Rectal smooth muscle tissue (tissue), 1 donor: ENCODE results near the gene UBAC2.

Source experiments
- H3K27ac ChIP-seq: one replicate; pipeline ENCODE4 v1.7.0; 2013; ENCODE audit warnings: low read depth, low read length, inconsistent platforms
- H3K27me3 ChIP-seq: one replicate; pipeline ENCODE4 v1.7.0; 2013; ENCODE audit warnings: low read length; ENCODE audit not compliant: control insufficient read depth, insufficient read depth
- H3K36me3 ChIP-seq: one replicate; pipeline ENCODE4 v1.7.0; 2013; ENCODE audit warnings: low read length; ENCODE audit not compliant: control insufficient read depth, insufficient read depth
- H3K4me1 ChIP-seq: one replicate; pipeline ENCODE4 v1.7.0; 2013; ENCODE audit warnings: low read length; ENCODE audit not compliant: control insufficient read depth, insufficient read depth
- H3K4me3 ChIP-seq: one replicate; pipeline ENCODE4 v1.7.0; 2013; ENCODE audit warnings: low read length
- H3K9ac ChIP-seq: one replicate; pipeline ENCODE4 v1.7.0; 2013; ENCODE audit warnings: low read length

UBAC2 gene

GRCh38 chr13:99350191-99350590, 149.5 kb downstream of the UBAC2 start:
- no peaks in the 10 kb centered on the region for H3K4me1 ChIP-seq
- no peak overlapping the region for H3K27ac ChIP-seq
- peaks cover 6% of the 10 kb centered on the region for H3K36me3 ChIP-seq
- H3K9ac ChIP-seq: no peak overlapping the region
- H3K4me3 ChIP-seq: no peak overlapping the region
- no peaks in the 10 kb centered on the region for H3K27me3 ChIP-seq

- Histone ChIP-seq H3K9ac (no peak overlapping the region), H3K27ac (no peak overlapping the region), H3K4me3 (no peak overlapping the region), H3K27me3 (no peaks in the 10 kb centered on the region), H3K36me3 (peaks cover 3% of the 10 kb centered on the region), H3K4me1 (no peaks in the 10 kb centered on the region)
Measured at GRCh38 chr13:99351772-99352171, 151.1 kb downstream of the UBAC2 start.

GRCh38 chr13:99352351-99353245, 151.9 kb downstream of the UBAC2 start:
- H3K4me3 ChIP-seq: no peak overlapping the region
- H3K27me3 ChIP-seq: no peaks in the 10 kb centered on the region
- H3K4me1 ChIP-seq: peaks cover 3% of the 10 kb centered on the region
- no peak overlapping the region for H3K9ac ChIP-seq
- H3K27ac ChIP-seq: no peak overlapping the region
- H3K36me3 ChIP-seq: peaks cover under 1% of the 10 kb centered on the region

GRCh38 chr13:99353246-99353600, 152.6 kb downstream of the UBAC2 start:
- Histone ChIP-seq H3K27ac (no peak overlapping the region), H3K4me1 (peaks cover 3% of the 10 kb centered on the region), H3K36me3 (no peaks in the 10 kb centered on the region)

GRCh38 chr13:99353836-99354235, 153.2 kb downstream of the UBAC2 start:
- H3K27ac ChIP-seq: no peak overlapping the region
- no peaks in the 10 kb centered on the region for H3K27me3 ChIP-seq
- peaks cover 3% of the 10 kb centered on the region for H3K4me1 ChIP-seq
- no peaks in the 10 kb centered on the region for H3K36me3 ChIP-seq
- H3K4me3 ChIP-seq: no peak overlapping the region
- H3K9ac ChIP-seq: no peak overlapping the region

More at GRCh38 chr13:99353246-99353600, 152.6 kb downstream of the UBAC2 start:
- Histone ChIP-seq H3K27me3 (no peaks in the 10 kb centered on the region), H3K4me3 (no peak overlapping the region), H3K9ac (no peak overlapping the region)

- no peak overlapping the region for H3K27ac ChIP-seq
- no peaks in the 10 kb centered on the region for H3K36me3 ChIP-seq
- no peaks in the 10 kb centered on the region for H3K27me3 ChIP-seq
- no peak overlapping the region for H3K4me3 ChIP-seq
- H3K9ac ChIP-seq: no peak overlapping the region
- H3K4me1 ChIP-seq: peaks cover 3% of the 10 kb centered on the region
Measured at GRCh38 chr13:99354371-99354951, 153.8 kb downstream of the UBAC2 start.

- Histone ChIP-seq H3K27me3 (no peaks in the 10 kb centered on the region), H3K9ac (no peak overlapping the region), H3K36me3 (no peaks in the 10 kb centered on the region), H3K4me1 (peaks cover 3% of the 10 kb centered on the region), H3K4me3 (no peak overlapping the region), H3K27ac (no peak overlapping the region)
Measured at GRCh38 chr13:99355267-99356011, 154.8 kb downstream of the UBAC2 start.

GRCh38 chr13:99356012-99356261, 155.3 kb downstream of the UBAC2 start:
- Histone ChIP-seq H3K27me3 (no peaks in the 10 kb centered on the region), H3K27ac (peak overlapping the region; percentile 29), H3K9ac (no peak overlapping the region), H3K36me3 (no peaks in the 10 kb centered on the region), H3K4me1 (peaks cover 3% of the 10 kb centered on the region), H3K4me3 (peak overlapping the region; percentile 23)

GRCh38 chr13:99356262-99357091, 155.8 kb downstream of the UBAC2 start:
- Histone ChIP-seq H3K4me3 (peak overlapping the region; percentile 28), H3K4me1 (peaks cover 3% of the 10 kb centered on the region), H3K27ac (peak overlapping the region; percentile 44), H3K9ac (no peak overlapping the region), H3K36me3 (peaks cover 3% of the 10 kb centered on the region), H3K27me3 (no peaks in the 10 kb centered on the region)

- Histone ChIP-seq H3K27me3 (no peaks in the 10 kb centered on the region), H3K36me3 (peaks cover 6% of the 10 kb centered on the region), H3K4me3 (no peak overlapping the region), H3K9ac (no peak overlapping the region), H3K27ac (peak overlapping the region; percentile 44), H3K4me1 (peaks cover 3% of the 10 kb centered on the region)
Measured at GRCh38 chr13:99357131-99357596, 156.5 kb downstream of the UBAC2 start.

- Histone ChIP-seq H3K36me3 (peaks cover 6% of the 10 kb centered on the region), H3K9ac (no peak overlapping the region), H3K4me1 (peaks cover 3% of the 10 kb centered on the region), H3K27ac (no peak overlapping the region), H3K27me3 (no peaks in the 10 kb centered on the region), H3K4me3 (no peak overlapping the region)
Measured at GRCh38 chr13:99357941-99358340, 157.3 kb downstream of the UBAC2 start.

GRCh38 chr13:99359528-99359927, 158.9 kb downstream of the UBAC2 start:
- Histone ChIP-seq H3K36me3 (peaks cover 6% of the 10 kb centered on the region), H3K27ac (no peak overlapping the region), H3K4me1 (peaks cover 3% of the 10 kb centered on the region)

More at GRCh38 chr13:99359528-99359927, 158.9 kb downstream of the UBAC2 start:
- no peak overlapping the region for H3K9ac ChIP-seq
- no peaks in the 10 kb centered on the region for H3K27me3 ChIP-seq
- no peak overlapping the region for H3K4me3 ChIP-seq
